K562 (cell line): ENCODE results near the gene TRIM14. TPM values are rescaled to one million over a fixed set of nuclear protein-coding genes. Genes with fewer than 3 reads are reported as not detected.

Experiments used
- ARID4B ChIP-seq: sonication (generic); formaldehyde crosslinking; IDR thresholded peaks from 2 replicates; pipeline ENCODE4 v1.8.0; 2022; ENCODE audit warnings: mild to moderate bottlenecking, missing genetic modification reagents
- E2F8 ChIP-seq: fragments of 450-650 bp; IDR thresholded peaks from 2 replicates; pipeline ENCODE4 v1.7.1; 2018; ENCODE audit warnings: mild to moderate bottlenecking, low read depth; ENCODE audit not compliant: partially characterized antibody
- EP400 ChIP-seq: fragments of 450-650 bp; IDR thresholded peaks from 2 replicates; pipeline ENCODE4 v1.6.1; 2017; ENCODE audit warnings: antibody characterized with exemption, mild to moderate bottlenecking, moderate library complexity
- FOXA1 ChIP-seq: fragments of 450-650 bp; IDR thresholded peaks from 2 replicates; pipeline ENCODE4 v1.6.1; 2016; ENCODE audit warnings: mild to moderate bottlenecking, borderline replicate concordance
- GATAD2A ChIP-seq: fragments of 450-650 bp; IDR thresholded peaks from 2 replicates; pipeline ENCODE4 v1.6.1; 2017
- KLF16 ChIP-seq: IDR thresholded peaks from 2 replicates; pipeline ENCODE4 v1.6.1; 2016; ENCODE audit warnings: antibody characterized with exemption
- MNT ChIP-seq, 2 experiments: fragments of 450-650 bp; conservative IDR thresholded peaks; 2 replicates each; pipeline ENCODE4 v1.6.1; 2017; ENCODE audit warnings: mild to moderate bottlenecking in 2 of 2, moderate library complexity in 2 of 2
- NFATC3 ChIP-seq: fragments of 450-650 bp; IDR thresholded peaks from 2 replicates; pipeline ENCODE4 v1.6.1; 2017; ENCODE audit warnings: mild to moderate bottlenecking
- NR4A1 ChIP-seq, 2 experiments: fragments of 250-450 bp in 1 of 2; fragments of 450-650 bp in 1 of 2; sonication (Bioruptor Pico) in 1 of 2; IDR thresholded peaks; 2 replicates each; pipeline versions ENCODE4 v1.4.0 to v1.6.1; 2016 to 2020; ENCODE audit warnings: mild to moderate bottlenecking in 2 of 2, missing compliant biosample characterization in 1 of 2, missing genetic modification characterization in 1 of 2, moderate library complexity in 1 of 2
- PHB2 ChIP-seq: fragments of 450-650 bp; IDR thresholded peaks from 2 replicates; pipeline ENCODE4 v1.6.1; 2017; ENCODE audit warnings: low read depth
- PML ChIP-seq: IDR thresholded peaks from 2 replicates; pipeline ENCODE4 v1.6.1; 2012; ENCODE audit warnings: low read length, inconsistent platforms
- TBL1XR1 ChIP-seq, 2 experiments: IDR thresholded peaks; 2 replicates each; pipeline ENCODE4 v1.6.1; 2012; ENCODE audit warnings: improper control_type of control experiment in 2 of 2, low read length in 2 of 2, mild to moderate bottlenecking in 1 of 2
- TOE1 ChIP-seq, 2 experiments: fragments of 450-650 bp in 1 of 2; sonication (generic) in 1 of 2; formaldehyde crosslinking in 1 of 2; IDR thresholded peaks; 2 replicates each; pipeline versions ENCODE4 v1.7.1 to v1.8.0; 2016 to 2022; ENCODE audit warnings: borderline replicate concordance in 2 of 2, mild to moderate bottlenecking in 2 of 2, antibody characterized with exemption in 1 of 2, inconsistent platforms in 1 of 2, low read depth in 1 of 2, missing genetic modification reagents in 1 of 2, moderate library complexity in 1 of 2
- ZBED1 ChIP-seq: IDR thresholded peaks from 2 replicates; pipeline ENCODE4 v1.6.1; 2014
- ZNF431 ChIP-seq: sonication (generic); formaldehyde crosslinking; IDR thresholded peaks from 2 replicates; pipeline ENCODE4 v1.8.0; 2022; ENCODE audit warnings: mild to moderate bottlenecking, missing genetic modification reagents
- polyA plus RNA-seq, 8 experiments: library from polyadenylated mRNA; depleted of rRNA in 4 of 8; stranded (reverse) in 5 of 8; unstranded in 3 of 8; fragments of >200 nt; fragmentation: Nextera tagmentation in 2 of 8; fragmentation: Illumina TruSeq in 1 of 8; extraction: Ambion mirVana in 2 of 8; extraction: Trizol in 1 of 8; gene quantifications; 2 replicates each; pipeline versions ENCODE4 v1.2.1 to v1.2.3, GENCODE V29; 2011 to 2014; ENCODE audit warnings: inconsistent platforms in 1 of 8, missing spikeins in 1 of 8
- total RNA-seq, 7 experiments: library from RNA; depleted of rRNA in 6 of 7; stranded (reverse); fragments of >200 nt in 6 of 7; fragmentation: Illumina TruSeq in 2 of 7; extraction: Trizol in 2 of 7; gene quantifications; 2 replicates each; pipeline versions ENCODE4 v1.2.1 to v1.2.3, GENCODE V29; 2011 to 2021; ENCODE audit warnings: low replicate concordance in 1 of 7

The TRIM14 gene
- total and polyA plus RNA-seq, 9 of the 15 experiments (the other 6 are each of a cell fraction or from before 2014, with no cell fraction given) = 7.6 to 41.0 (median 17.9) TPM

GRCh38 chr9:98045234-98046179 lies 73.5 kb downstream of the TRIM14 start (continued):
- TF ChIP-seq E2F8 (peak; percentile 60), ZBED1 (no peak), PHB2 (no peak), ARID4B (peak; percentile 39; the same call in 1 of the 2 replicates), NFATC3 (no peak), NR4A1 (CRISPR knock-in tag; IDR thresholded peaks at IDR 0.05) (no peak), NR4A1 (tag; IDR thresholded peaks at IDR 0.05) (peak; percentile 86), TOE1 (IDR thresholded peaks at IDR 0.05; ENCODE audit: borderline replicate concordance) (peak; percentile 63; the same call in 1 of the 2 replicates), TOE1 (CRISPR knock-in tag; IDR thresholded peaks at IDR 0.05; ENCODE audit: borderline replicate concordance, low read depth) (no peak), TBL1XR1 (IDR thresholded peaks at IDR 0.05; ENCODE audit: low read length in 2 of 2) (peak in 1 of 2 experiments; percentile 46; a peak in 1 of 4 replicates), ZNF431 (no peak), PML (peak; percentile 82), EP400 (peak; percentile 98), FOXA1 (no peak), MNT (conservative IDR thresholded peaks at IDR 0.05) (peak; percentile 79 to 87), KLF16 (no peak), GATAD2A (no peak)
